SK-N-SH treated with all-trans-retinoic acid at 6 μM for 48 hours (cell line): ENCODE results near the gene SMARCD3.

Experiments used
- ARNTL ChIP-seq: fragments of 450-650 bp; formaldehyde crosslinking; IDR thresholded peaks from 2 replicates; pipeline ENCODE4 v1.5.0; 2020; ENCODE audit warnings: low read depth, mild to moderate bottlenecking, moderate library complexity, borderline replicate concordance
- CREB5 ChIP-seq: fragments of 250-450 bp; sonication (Bioruptor Pico); IDR thresholded peaks from 2 replicates; pipeline ENCODE4 v1.5.1; 2020; ENCODE audit warnings: low read depth, mild to moderate bottlenecking, moderate library complexity
- CSDC2 ChIP-seq: fragments of 250-450 bp; sonication (Bioruptor Pico); IDR thresholded peaks from 2 replicates; pipeline ENCODE4 v1.5.0; 2020; ENCODE audit warnings: mild to moderate bottlenecking, moderate library complexity
- CSRNP3 ChIP-seq: fragments of 250-450 bp; sonication (Bioruptor Pico); IDR thresholded peaks from 2 replicates; pipeline ENCODE4 v1.5.1; 2021; ENCODE audit warnings: mild to moderate bottlenecking, moderate library complexity
- ESRRG ChIP-seq: fragments of 250-450 bp; sonication (Bioruptor Pico); IDR thresholded peaks from 2 replicates; pipeline ENCODE4 v1.6.1; 2021; ENCODE audit warnings: mild to moderate bottlenecking
- PATZ1 ChIP-seq: fragments of 250-450 bp; sonication (Bioruptor Pico); IDR thresholded peaks from 2 replicates; pipeline ENCODE4 v1.8.0; 2020; ENCODE audit warnings: mild to moderate bottlenecking, moderate library complexity, borderline replicate concordance
- RARB ChIP-seq: fragments of 250-450 bp; sonication (Bioruptor Pico); IDR thresholded peaks from 2 replicates; pipeline ENCODE4 v1.8.0; 2021; ENCODE audit warnings: mild to moderate bottlenecking, moderate library complexity
- SNAI2 ChIP-seq: fragments of 250-450 bp; sonication (Bioruptor Pico); IDR thresholded peaks from 2 replicates; pipeline ENCODE4 v1.5.0; 2020; ENCODE audit warnings: mild to moderate bottlenecking, moderate library complexity
- TCF4 ChIP-seq: fragments of 250-450 bp; sonication (Bioruptor Pico); IDR thresholded peaks from 2 replicates; pipeline ENCODE4 v1.8.0; 2021; ENCODE audit warnings: mild to moderate bottlenecking, moderate library complexity, borderline replicate concordance
- TOX ChIP-seq: fragments of 250-450 bp; sonication (Bioruptor Pico); IDR thresholded peaks from 2 replicates; pipeline ENCODE4 v1.8.0; 2021; ENCODE audit warnings: mild to moderate bottlenecking, moderate library complexity, borderline replicate concordance
- ZC3H10 ChIP-seq: fragments of 250-450 bp; sonication (Bioruptor Pico); IDR thresholded peaks from 2 replicates; pipeline ENCODE4 v1.5.1; 2021; ENCODE audit warnings: mild to moderate bottlenecking, moderate library complexity
- ZFP3 ChIP-seq: fragments of 250-450 bp; sonication (Bioruptor Pico); IDR thresholded peaks from 2 replicates; pipeline ENCODE4 v1.5.0; 2020; ENCODE audit warnings: mild to moderate bottlenecking, moderate library complexity
- ZNF70 ChIP-seq: fragments of 450-650 bp; formaldehyde crosslinking; IDR thresholded peaks from 2 replicates; pipeline ENCODE4 v1.5.0; 2020; ENCODE audit warnings: mild to moderate bottlenecking, moderate library complexity

GRCh38 chr7:151273651-151274390 lies 25.3 kb upstream of the SMARCD3 start:
- TF ChIP-seq TCF4 (CRISPR knock-in tag) (no peak), SNAI2 (CRISPR knock-in tag) (no peak), ARNTL (CRISPR knock-in tag) (no peak), ZFP3 (CRISPR knock-in tag) (no peak), TOX (CRISPR knock-in tag) (no peak), ZC3H10 (CRISPR knock-in tag) (no peak), ESRRG (no peak), RARB (CRISPR knock-in tag) (no peak), CSDC2 (CRISPR knock-in tag) (no peak), CREB5 (CRISPR knock-in tag) (no peak), CSRNP3 (CRISPR knock-in tag) (no peak), ZNF70 (CRISPR knock-in tag) (no peak), PATZ1 (CRISPR knock-in tag) (no peak)
